ENCODE results near the gene PPM1H.

DNA sequence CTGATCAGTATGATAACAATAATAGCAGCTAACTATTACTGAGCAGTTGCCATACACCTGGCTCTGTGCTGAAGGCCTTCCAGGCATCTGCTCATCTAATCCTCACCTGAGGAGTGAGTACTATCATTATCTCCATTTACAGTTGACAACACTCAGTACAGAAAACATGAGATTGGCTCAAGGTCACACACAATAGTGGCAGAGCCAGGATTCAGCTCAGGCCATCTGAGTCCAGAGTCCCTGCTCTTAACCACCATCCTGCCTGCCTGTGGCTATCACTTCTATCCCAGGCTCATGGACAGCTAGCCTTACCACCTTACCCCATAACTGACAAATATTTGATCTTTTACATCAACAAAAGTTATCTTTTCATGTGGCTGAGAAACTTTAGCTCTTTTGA, 155.5 kb downstream of the PPM1H start:
- TF ChIP-seq POLR2A (IDR thresholded peaks at IDR 0.05), result no peak
- TF ChIP-seq, protein P1, sequence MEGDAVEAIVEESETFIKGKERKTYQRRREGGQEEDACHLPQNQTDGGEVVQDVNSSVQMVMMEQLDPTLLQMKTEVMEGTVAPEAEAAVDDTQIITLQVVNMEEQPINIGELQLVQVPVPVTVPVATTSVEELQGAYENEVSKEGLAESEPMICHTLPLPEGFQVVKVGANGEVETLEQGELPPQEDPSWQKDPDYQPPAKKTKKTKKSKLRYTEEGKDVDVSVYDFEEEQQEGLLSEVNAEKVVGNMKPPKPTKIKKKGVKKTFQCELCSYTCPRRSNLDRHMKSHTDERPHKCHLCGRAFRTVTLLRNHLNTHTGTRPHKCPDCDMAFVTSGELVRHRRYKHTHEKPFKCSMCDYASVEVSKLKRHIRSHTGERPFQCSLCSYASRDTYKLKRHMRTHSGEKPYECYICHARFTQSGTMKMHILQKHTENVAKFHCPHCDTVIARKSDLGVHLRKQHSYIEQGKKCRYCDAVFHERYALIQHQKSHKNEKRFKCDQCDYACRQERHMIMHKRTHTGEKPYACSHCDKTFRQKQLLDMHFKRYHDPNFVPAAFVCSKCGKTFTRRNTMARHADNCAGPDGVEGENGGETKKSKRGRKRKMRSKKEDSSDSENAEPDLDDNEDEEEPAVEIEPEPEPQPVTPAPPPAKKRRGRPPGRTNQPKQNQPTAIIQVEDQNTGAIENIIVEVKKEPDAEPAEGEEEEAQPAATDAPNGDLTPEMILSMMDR (IDR thresholded peaks at IDR 0.05 in 4 of 5, conservative IDR thresholded peaks at IDR 0.05 in 1 of 5), result no peak

All from gastrocnemius medialis (tissue), 4 donors.